HepG2 (cell line): ENCODE data around the gene ADPRM. TPM values are rescaled to one million over a fixed set of nuclear protein-coding genes. Genes with fewer than 3 reads are reported as not detected.
A peak's percentile ranks its signal among the peaks of the same experiment; 100 is the strongest.

Source experiments
- ATF7 ChIP-seq, 2 experiments: fragments of 450-650 bp in 1 of 2; sonication (generic) in 1 of 2; formaldehyde crosslinking in 1 of 2; IDR thresholded peaks; 2 replicates each; pipeline versions ENCODE4 v1.4.0 to v1.6.1; 2016 to 2020; ENCODE audit warnings: antibody characterized with exemption in 1 of 2, mild to moderate bottlenecking in 1 of 2, missing genetic modification reagents in 1 of 2
- FOXJ3 ChIP-seq: sonication (generic); formaldehyde crosslinking; IDR thresholded peaks from 2 replicates; pipeline ENCODE4 v1.4.0; 2020; ENCODE audit warnings: missing genetic modification reagents, mild to moderate bottlenecking, borderline replicate concordance
- GATA4 ChIP-seq: sonication (generic); IDR thresholded peaks from 2 replicates; pipeline ENCODE4 v1.6.1; 2016; ENCODE audit warnings: antibody characterized with exemption, low read depth, borderline replicate concordance
- HINFP ChIP-seq: sonication (generic); formaldehyde crosslinking; IDR thresholded peaks from 2 replicates; pipeline ENCODE4 v1.4.0; 2020; ENCODE audit warnings: low read depth, mild to moderate bottlenecking, missing genetic modification reagents
- KDM5B ChIP-seq: sonication (generic); formaldehyde crosslinking; IDR thresholded peaks from 2 replicates; pipeline ENCODE4 v1.4.0; 2020; ENCODE audit warnings: missing genetic modification reagents, mild to moderate bottlenecking, borderline replicate concordance
- KMT2A ChIP-seq: sonication (generic); formaldehyde crosslinking; IDR thresholded peaks from 2 replicates; pipeline ENCODE4 v1.4.0; 2020; ENCODE audit warnings: missing genetic modification reagents
- MEIS2 ChIP-seq: sonication (generic); formaldehyde crosslinking; IDR thresholded peaks from 2 replicates; pipeline ENCODE4 v1.9.0; 2021; ENCODE audit warnings: mild to moderate bottlenecking, missing genetic modification reagents
- POGZ ChIP-seq: sonication (generic); formaldehyde crosslinking; IDR thresholded peaks from 2 replicates; pipeline ENCODE4 v1.4.0; 2020; ENCODE audit warnings: mild to moderate bottlenecking, missing genetic modification reagents
- POLR2AphosphoS2 ChIP-seq: IDR thresholded peaks from 2 replicates; pipeline ENCODE4 v1.6.1; 2011; ENCODE audit warnings: low read depth, low read length, improper control_type of control experiment
- PRDM15 ChIP-seq: sonication (generic); formaldehyde crosslinking; IDR thresholded peaks from 2 replicates; pipeline ENCODE4 v1.4.0; 2020; ENCODE audit warnings: missing genetic modification reagents
- SMARCE1 ChIP-seq: fragments of 450-650 bp; IDR thresholded peaks from 2 replicates; pipeline ENCODE4 v1.6.1; 2017; ENCODE audit warnings: borderline replicate concordance
- SP1 ChIP-seq, 2 experiments: fragments of 450-650 bp in 1 of 2; sonication (generic) in 1 of 2; formaldehyde crosslinking in 1 of 2; IDR thresholded peaks; 2 replicates each; pipeline versions ENCODE4 v1.4.0 to v1.6.1; 2016 to 2020; ENCODE audit warnings: missing genetic modification reagents in 1 of 2
- TP53 ChIP-seq: sonication (generic); formaldehyde crosslinking; conservative IDR thresholded peaks from 2 replicates; pipeline ENCODE4 v1.4.0; 2020; ENCODE audit warnings: missing genetic modification reagents
- ZBTB7B ChIP-seq: sonication (generic); formaldehyde crosslinking; IDR thresholded peaks from 2 replicates; pipeline ENCODE4 v1.4.0; 2020; ENCODE audit warnings: missing genetic modification reagents
- ZBTB8A ChIP-seq: sonication (generic); formaldehyde crosslinking; IDR thresholded peaks from 2 replicates; pipeline ENCODE4 v1.4.0; 2020; ENCODE audit warnings: mild to moderate bottlenecking, low read depth, missing genetic modification reagents, borderline replicate concordance
- ZFP82 ChIP-seq: sonication (generic); formaldehyde crosslinking; IDR thresholded peaks from 2 replicates; pipeline ENCODE4 v1.5.1; 2020; ENCODE audit warnings: mild to moderate bottlenecking, missing genetic modification reagents, borderline replicate concordance
- ZFP90 ChIP-seq: sonication (generic); formaldehyde crosslinking; IDR thresholded peaks from 2 replicates; pipeline ENCODE4 v1.8.0; 2022; ENCODE audit warnings: missing genetic modification reagents, mild to moderate bottlenecking, inconsistent platforms, borderline replicate concordance
- ZFY ChIP-seq: sonication (generic); formaldehyde crosslinking; IDR thresholded peaks from 2 replicates; pipeline ENCODE4 v1.4.0; 2020; ENCODE audit warnings: missing genetic modification reagents
- ZNF574 ChIP-seq: sonication (generic); formaldehyde crosslinking; IDR thresholded peaks from 2 replicates; pipeline ENCODE4 v1.4.0; 2020; ENCODE audit warnings: missing genetic modification reagents
- ZNF607 ChIP-seq: sonication (generic); formaldehyde crosslinking; IDR thresholded peaks from 2 replicates; pipeline ENCODE4 v1.5.1; 2020; ENCODE audit warnings: missing genetic modification reagents, mild to moderate bottlenecking, borderline replicate concordance
- polyA plus RNA-seq, 8 experiments: library from polyadenylated mRNA; depleted of rRNA in 3 of 8; stranded (reverse) in 7 of 8; unstranded in 1 of 8; fragments of >200 nt; fragmentation: Illumina TruSeq in 4 of 8; extraction: Trizol in 4 of 8; gene quantifications; 2 replicates each; pipeline versions ENCODE4 v1.2.1 to v1.2.3, GENCODE V29; 2011 to 2016; ENCODE audit warnings: low read depth in 4 of 8, missing spikeins in 1 of 8, mixed read lengths in 1 of 8; ENCODE audit not compliant: insufficient read depth in 1 of 8
- total RNA-seq, 5 experiments: library from RNA; depleted of rRNA; stranded (reverse); fragments of >200 nt; fragmentation: Illumina TruSeq; extraction: Trizol; gene quantifications; 2 replicates each; pipeline ENCODE4 v1.2.3, GENCODE V29; 2016; ENCODE audit warnings: low read depth in 1 of 5

Gene ADPRM
- total and polyA plus RNA-seq, 2 of the 13 experiments (the other 11 are each of a cell fraction or from before 2014, with no cell fraction given) = 5.6 to 10.8 TPM

GRCh38 chr17:10697092-10698081 lies at the start of gene ADPRM, which contains the start of gene SCO1 (continued):
- no peak for TF ChIP-seq ATF7 (IDR thresholded peaks at IDR 0.05)
- TF ChIP-seq ATF7 (CRISPR knock-in tag; IDR thresholded peaks at IDR 0.05) = peak; percentile 31
- TF ChIP-seq ZFP82 = 0 out of 2 replicates have a peak, but pooled peaks have one; percentile 19
- TF ChIP-seq ZFP90 = peak; percentile 91
- 0 out of 2 replicates have a peak, but pooled peaks have one; percentile 40 for TF ChIP-seq PRDM15 (CRISPR knock-in tag)
- peak; percentile 99 for TF ChIP-seq KMT2A (CRISPR knock-in tag)
- no peak for TF ChIP-seq ZBTB8A (CRISPR knock-in tag)
- peak; percentile 42; the same call in 1 of the 2 replicates for TF ChIP-seq GATA4
- TF ChIP-seq SMARCE1 = no peak
- peak; percentile 82; the same call in 1 of the 2 replicates for TF ChIP-seq KDM5B (CRISPR knock-in tag)
- TF ChIP-seq ZNF607 (CRISPR knock-in tag) = no peak; the same call in 1 of the 2 replicates
- TF ChIP-seq ZBTB7B (CRISPR knock-in tag) = peak; percentile 91
- TF ChIP-seq MEIS2 (CRISPR knock-in tag) = 0 out of 2 replicates have a peak, but pooled peaks have one; percentile 69
- no peak for TF ChIP-seq POLR2AphosphoS2
- peak; percentile 93 for TF ChIP-seq POGZ
- TF ChIP-seq ZFY = peak; percentile 96
- peak; percentile 71; the same call in 1 of the 2 replicates for TF ChIP-seq TP53 (CRISPR knock-in tag)
- peak; percentile 48; the same call in 1 of the 2 replicates for TF ChIP-seq FOXJ3 (CRISPR knock-in tag)
- TF ChIP-seq SP1 (IDR thresholded peaks at IDR 0.05) = no peak
- TF ChIP-seq SP1 (CRISPR knock-in tag; IDR thresholded peaks at IDR 0.05) = peak; percentile 71; the same call in 1 of the 2 replicates
- TF ChIP-seq HINFP (CRISPR knock-in tag) = peak; percentile 85
- peak; percentile 100 for TF ChIP-seq ZNF574
